HG02884 (cell line): ENCODE measurements around the gene MRPS2.
"Not testable (repeated sequence)": the region's sequence is repeated elsewhere in the genome, so short reads cannot be mapped to it uniquely, and the experiment has no call there.

Source experiments
- ATAC-seq: cut with Tn5 transposase; IDR thresholded peaks from one replicate; pipeline ENCODE4 v1.9.1; 2021; ENCODE audit warnings: mild to moderate bottlenecking, moderate library complexity; ENCODE audit not compliant: unreplicated experiment

MRPS2 gene

GRCh38 chr9:135514342-135515082 is 14.0 kb downstream of the MRPS2 start:
- ATAC-seq: no peak

- no peak for ATAC-seq
Observed at GRCh38 chr9:135515083-135515951, 14.8 kb downstream of the MRPS2 start.

DNA sequence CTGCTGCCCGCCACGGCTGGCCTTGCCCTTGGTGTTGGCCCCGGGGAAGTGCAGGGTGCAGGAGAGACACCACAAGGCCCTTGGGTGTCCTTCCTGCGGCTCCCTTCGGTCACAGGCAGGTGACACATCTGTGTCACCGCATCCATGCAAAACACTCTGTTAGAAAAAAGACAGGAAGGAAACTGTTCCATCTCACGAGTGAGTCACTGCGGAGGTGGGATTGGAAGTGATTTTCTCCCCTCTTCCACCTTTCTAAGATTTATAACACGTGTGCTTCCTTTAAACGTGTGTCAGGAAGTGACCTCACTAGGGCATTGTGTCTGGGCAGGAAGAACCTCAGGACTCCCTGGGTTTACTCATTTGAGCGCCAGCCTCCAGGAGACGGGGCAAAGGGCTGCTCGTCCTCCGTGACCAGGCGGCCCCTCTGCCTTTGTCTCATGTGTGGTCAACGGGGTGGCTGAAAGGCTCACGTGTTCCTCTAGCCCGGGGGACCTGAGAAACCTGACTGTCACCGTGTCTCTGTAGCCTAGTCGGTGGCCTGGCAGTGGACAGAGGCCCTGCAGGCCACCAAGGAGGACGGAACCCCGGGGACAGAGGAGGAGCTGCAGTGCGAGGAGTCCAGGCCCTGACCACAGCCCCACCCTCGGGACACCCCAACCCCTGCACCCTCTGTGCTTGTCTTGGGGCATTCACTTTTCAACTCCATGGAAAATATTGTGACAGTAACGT is 15.8 kb downstream of the MRPS2 start:
- ATAC-seq: no peak

DNA sequence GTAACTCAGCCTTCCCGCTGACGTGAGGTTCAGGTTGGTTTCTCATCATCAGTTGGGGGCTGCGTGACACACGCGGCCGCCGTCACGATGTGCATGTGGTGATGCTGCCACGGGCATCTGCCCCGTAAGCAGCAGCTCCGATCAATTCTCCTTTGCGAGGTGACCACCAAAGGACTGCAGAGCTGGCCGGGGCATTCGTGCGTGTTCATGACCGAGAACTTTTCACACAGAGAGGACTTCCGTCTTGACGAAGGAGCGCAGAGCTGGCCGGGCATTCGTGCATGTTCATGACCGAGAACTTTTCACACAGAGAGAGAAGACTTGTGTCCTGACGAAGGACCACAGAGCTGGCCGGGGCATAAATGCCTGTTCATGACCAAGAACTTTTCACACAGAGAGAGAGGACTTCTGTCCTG is 16.9 kb downstream of the MRPS2 start:
- no peak for ATAC-seq

GRCh38 chr9:135519179-135519971 is 18.9 kb downstream of the MRPS2 start:
- ATAC-seq: no peak

GRCh38 chr9:135520916-135521607 is 20.6 kb downstream of the MRPS2 start, which contains the start of gene LCN1:
LCN1 (plus strand) TSS chr9:135521440; CDS start chr9:135521498, 58 bp downstream.
- no peak for ATAC-seq

DNA sequence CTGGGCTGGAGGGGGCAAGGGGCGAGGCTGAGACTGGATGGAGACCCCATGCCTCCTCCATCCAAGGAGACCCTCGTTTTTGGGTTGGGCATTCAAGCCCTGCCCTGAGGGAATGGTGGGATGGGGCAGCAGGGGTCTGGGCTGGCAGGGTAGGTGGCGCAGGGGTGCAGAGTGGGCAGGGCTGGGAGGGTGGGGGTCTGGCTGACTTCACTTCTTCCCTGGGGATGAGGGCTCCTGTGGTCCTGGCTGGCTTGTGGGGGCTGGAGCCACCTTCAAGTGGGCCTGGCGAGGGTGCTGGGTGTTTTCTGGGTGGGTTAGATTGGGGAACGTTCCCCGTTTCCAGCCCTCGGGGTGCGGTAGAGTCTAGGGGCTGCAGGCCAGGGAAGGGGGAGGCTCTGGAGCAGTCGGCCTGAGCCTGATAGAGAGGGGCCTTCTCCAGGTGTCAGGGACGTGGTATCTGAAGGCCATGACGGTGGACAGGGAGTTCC is 21.2 kb downstream of the MRPS2 start:
- no peak for ATAC-seq

DNA sequence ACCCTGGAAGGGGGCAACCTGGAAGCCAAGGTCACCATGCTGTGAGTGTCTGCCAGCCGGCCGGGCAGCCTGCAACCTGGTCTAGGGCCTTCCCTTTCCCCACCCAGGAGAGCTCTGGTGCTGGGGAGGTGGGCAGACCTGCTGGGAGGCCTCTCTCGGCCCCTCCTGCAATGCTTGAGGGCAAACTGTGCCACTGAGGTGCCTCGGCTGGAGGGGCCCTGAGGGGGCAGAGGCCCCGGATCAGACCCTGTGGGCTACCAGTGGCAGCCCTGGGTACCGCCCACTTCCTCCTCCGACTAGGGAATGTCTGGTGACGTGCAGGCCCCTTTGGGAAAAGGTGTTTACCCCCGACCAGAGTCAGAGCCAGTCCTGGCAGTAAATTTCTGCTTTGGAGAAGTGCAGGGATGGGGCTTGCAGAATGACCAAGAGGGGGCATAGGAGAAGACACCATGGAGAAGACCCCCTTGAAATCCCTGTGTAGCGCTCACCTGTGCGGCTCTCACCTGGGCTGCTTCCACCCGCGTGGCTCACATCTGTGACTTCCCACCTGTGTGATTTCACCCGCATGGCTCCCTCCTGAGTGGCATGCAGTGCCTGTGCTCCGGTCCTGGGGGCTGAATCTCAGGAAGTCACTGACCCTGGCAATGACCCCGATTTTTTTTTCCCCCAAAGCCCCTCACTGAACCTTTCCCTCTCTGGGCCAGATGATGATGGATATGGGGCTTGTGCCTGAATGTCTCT is 21.8 kb downstream of the MRPS2 start:
- ATAC-seq: no peak

- no peak for ATAC-seq
Observed at GRCh38 chr9:135522931-135523330, 22.4 kb downstream of the MRPS2 start.

- no peak for ATAC-seq
Observed at GRCh38 chr9:135523521-135524129, 23.1 kb downstream of the MRPS2 start.

DNA sequence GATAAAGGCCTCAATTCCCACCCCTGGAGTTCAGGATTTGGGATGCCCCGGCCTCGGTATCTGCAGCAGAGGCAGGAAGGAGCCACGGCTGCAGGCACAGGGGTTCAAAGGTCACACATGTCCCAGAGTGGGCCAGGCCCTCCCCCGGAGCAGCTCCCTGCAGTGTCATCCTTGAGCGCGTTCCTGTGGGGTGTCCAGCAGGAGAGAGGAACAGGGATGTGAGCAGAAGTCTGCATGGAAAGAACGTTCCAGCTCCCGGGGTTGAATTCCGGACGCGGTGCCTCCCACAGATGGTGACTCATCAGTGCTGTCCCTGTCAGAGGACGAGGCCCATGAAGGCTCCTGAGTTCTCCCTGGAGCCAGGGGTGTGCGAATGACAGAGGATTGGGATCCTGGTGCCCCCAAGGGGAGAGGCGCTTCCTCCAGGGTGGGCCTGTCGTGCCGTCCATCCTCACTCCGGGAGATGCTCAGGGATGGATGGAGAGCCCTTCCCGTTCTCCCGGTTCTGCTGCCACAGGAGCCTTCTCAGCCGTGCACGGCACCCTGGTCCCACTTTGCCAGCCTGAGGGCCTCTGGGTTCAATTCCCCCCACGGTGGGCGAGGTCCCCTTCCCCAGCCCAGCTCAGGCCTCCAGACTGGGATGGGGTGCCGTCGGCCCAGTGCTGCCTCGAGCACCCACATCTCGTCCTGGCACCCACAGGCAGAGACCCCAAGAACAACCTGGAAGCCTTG is 23.8 kb downstream of the MRPS2 start:
- ATAC-seq: no peak

GRCh38 chr9:135525241-135526088 is 25.0 kb downstream of the MRPS2 start:
- no peak for ATAC-seq

- no peak for ATAC-seq
Observed at GRCh38 chr9:135526089-135526729, 25.7 kb downstream of the MRPS2 start.

- no peak for ATAC-seq
Observed at GRCh38 chr9:135526730-135527571, 26.5 kb downstream of the MRPS2 start.

- ATAC-seq: not testable (repeated sequence)
Observed at GRCh38 chr9:135528842-135529435, 28.5 kb downstream of the MRPS2 start.
